Neural cell (in vitro differentiated cells): ENCODE measurements around the gene FAM20B. TPM values are rescaled to one million over a fixed set of nuclear protein-coding genes. Genes with fewer than 3 reads are reported as not detected.

ENCODE experiments used
- H2AFZ ChIP-seq: fragments of 200-600, 300-800 bp; sonication (generic), shearing (Covaris generic); 2 replicates; pipeline ENCODE4 v1.6.0; 2014; ENCODE audit warnings: low read depth, mild to moderate bottlenecking, antibody characterized with exemption, low read length, moderate library complexity
- H3F3A ChIP-seq: fragments of 200-600 bp; shearing (Covaris generic); 2 replicates; pipeline ENCODE4 v1.6.1; 2016; ENCODE audit warnings: mild to moderate bottlenecking, moderate library complexity, mixed read lengths, antibody characterized with exemption, low read length; ENCODE audit not compliant: insufficient read depth, poor library complexity, severe bottlenecking
- H3K27ac ChIP-seq: fragments of 200-600, 300-800 bp; sonication (generic), shearing (Covaris generic); 2 replicates; pipeline ENCODE4 v1.5.1; 2014; ENCODE audit warnings: mild to moderate bottlenecking, low read length, moderate library complexity
- H3K27me3 ChIP-seq: fragments of 300-800, 200-600 bp; sonication (generic), shearing (Covaris generic); 2 replicates; pipeline ENCODE4 v1.6.0; 2014; ENCODE audit warnings: mild to moderate bottlenecking, low read depth, low read length, moderate library complexity; ENCODE audit not compliant: insufficient read depth
- H3K36me3 ChIP-seq: fragments of 300-800, 200-600 bp; sonication (generic), shearing (Covaris generic); 2 replicates; pipeline ENCODE4 v1.5.1; 2014; ENCODE audit warnings: mild to moderate bottlenecking, antibody characterized with exemption, low read length, moderate library complexity; ENCODE audit not compliant: insufficient read depth
- H3K4me2 ChIP-seq: fragments of 300-800, 200-600 bp; sonication (generic), shearing (Covaris generic); 2 replicates; pipeline ENCODE4 v1.6.0; 2014; ENCODE audit warnings: mild to moderate bottlenecking, low read length
- H3K4me3 ChIP-seq: fragments of 300-800, 200-600 bp; sonication (generic), shearing (Covaris generic); 2 replicates; pipeline ENCODE4 v1.5.1; 2014; ENCODE audit warnings: mild to moderate bottlenecking, low read length, moderate library complexity
- H3K79me2 ChIP-seq: fragments of 200-600 bp; shearing (Covaris generic); replicated peaks from 2 replicates; pipeline ENCODE4 v1.6.0; 2014; ENCODE audit warnings: mild to moderate bottlenecking, low read length, moderate library complexity; ENCODE audit not compliant: insufficient read depth
- H3K9ac ChIP-seq: fragments of 300-800, 200-600 bp; sonication (generic), shearing (Covaris generic); 2 replicates; pipeline ENCODE4 v1.6.1; 2016; ENCODE audit warnings: mild to moderate bottlenecking, low read length, mixed read lengths
- H3K9me2 ChIP-seq: fragments of 200-600 bp; shearing (Covaris generic); 2 replicates; pipeline ENCODE4 v1.6.1; 2016; ENCODE audit warnings: mild to moderate bottlenecking, low read length, mixed read lengths; ENCODE audit not compliant: insufficient read depth
- H3K9me3 ChIP-seq: fragments of 200-600, 300-800 bp; sonication (generic), shearing (Covaris generic); 2 replicates; pipeline ENCODE4 v1.6.1; 2016; ENCODE audit warnings: mild to moderate bottlenecking, mixed run types, low read length, moderate library complexity, mixed read lengths
- H4K20me1 ChIP-seq: fragments of 200-600 bp; shearing (Covaris generic); 2 replicates; pipeline ENCODE4 v1.6.1; 2016; ENCODE audit warnings: mild to moderate bottlenecking, mixed run types; ENCODE audit not compliant: insufficient read depth
- CTCF ChIP-seq: fragments of 450-650 bp; IDR thresholded peaks from 2 replicates; pipeline ENCODE4 v1.5.1; 2014; ENCODE audit warnings: antibody characterized with exemption, mild to moderate bottlenecking, moderate library complexity; ENCODE audit not compliant: poor library complexity, severe bottlenecking
- EP300 ChIP-seq: fragments of 450-650 bp; conservative IDR thresholded peaks from 2 replicates; pipeline ENCODE4 v1.6.1; 2014; ENCODE audit warnings: antibody characterized with exemption, mild to moderate bottlenecking, moderate library complexity; ENCODE audit not compliant: poor library complexity, severe bottlenecking
- EZH2 ChIP-seq: fragments of 200-600, 300-800 bp; shearing (Covaris generic), sonication (generic); IDR thresholded peaks from 2 replicates; pipeline ENCODE4 v1.6.1; 2014; ENCODE audit warnings: antibody characterized with exemption, low read length, borderline replicate concordance, mild to moderate bottlenecking; ENCODE audit not compliant: insufficient read depth, poor library complexity, severe bottlenecking
- MXI1 ChIP-seq: fragments of 450-650 bp; conservative IDR thresholded peaks from 2 replicates; pipeline ENCODE4 v1.6.1; 2014; ENCODE audit warnings: antibody characterized with exemption, mild to moderate bottlenecking; ENCODE audit not compliant: poor library complexity, severe bottlenecking
- POLR2AphosphoS5 ChIP-seq: IDR thresholded peaks from 2 replicates; pipeline ENCODE4 v1.6.1; 2012
- RAD21 ChIP-seq: fragments of 450-650 bp; conservative IDR thresholded peaks from 2 replicates; pipeline ENCODE4 v1.6.1; 2014; ENCODE audit warnings: antibody characterized with exemption, mild to moderate bottlenecking, moderate library complexity
- REST ChIP-seq: IDR thresholded peaks from 2 replicates; pipeline ENCODE4 v1.6.1; 2012; ENCODE audit warnings: borderline replicate concordance
- SMC3 ChIP-seq: fragments of 450-650 bp; conservative IDR thresholded peaks from 2 replicates; pipeline ENCODE4 v1.6.1; 2014; ENCODE audit warnings: antibody characterized with exemption, mild to moderate bottlenecking, moderate library complexity; ENCODE audit not compliant: poor library complexity
- TAF1 ChIP-seq: IDR thresholded peaks from 2 replicates; pipeline ENCODE4 v1.6.1; 2012; ENCODE audit warnings: low read depth
- polyA plus RNA-seq: library from polyadenylated mRNA; depleted of rRNA; stranded (reverse); fragments of >200 nt; gene quantifications from 2 replicates; pipeline ENCODE4 v1.2.3, GENCODE V29; 2014

FAM20B gene
- polyA plus RNA-seq, 1 donor from 2014 or later = 25.1 TPM

GRCh38 chr1:179108644-179109043 is 83.0 kb downstream of the FAM20B start:
- H3K27ac ChIP-seq = no peak overlapping the region
- no peak overlapping the region for H3K9ac ChIP-seq
- H3K9me2 ChIP-seq = no peaks in the 10 kb centered on the region
- no peak for TF ChIP-seq TAF1
- no peak for TF ChIP-seq POLR2AphosphoS5
- no peak for TF ChIP-seq SMC3
- TF ChIP-seq REST = no peak
- no peak for TF ChIP-seq CTCF
- TF ChIP-seq EZH2 = no peak
- no peak for TF ChIP-seq EP300
- TF ChIP-seq MXI1 = no peak
- no peak for TF ChIP-seq RAD21
- H3K4me3 ChIP-seq = no peak overlapping the region
- no peaks in the 10 kb centered on the region for H4K20me1 ChIP-seq
- H3K4me2 ChIP-seq = no peak overlapping the region
- H3K27me3 ChIP-seq = no peaks in the 10 kb centered on the region
- H2AFZ ChIP-seq = no peak overlapping the region
- H3K36me3 ChIP-seq = peaks cover 5% of the 10 kb centered on the region
- no peaks in the 10 kb centered on the region for H3K9me3 ChIP-seq
- no peaks in the 10 kb centered on the region for H3F3A ChIP-seq
- H3K79me2 ChIP-seq = no peaks in the 10 kb centered on the region

GRCh38 chr1:179115181-179115580 is 89.5 kb downstream of the FAM20B start:
- H3K9me2 ChIP-seq = no peaks in the 10 kb centered on the region
- H3K36me3 ChIP-seq = peaks cover 5% of the 10 kb centered on the region
- H3F3A ChIP-seq = no peaks in the 10 kb centered on the region
- TF ChIP-seq SMC3 (no peak), REST (no peak)
- H3K27ac ChIP-seq = no peak overlapping the region
- H2AFZ ChIP-seq = no peak overlapping the region
- H3K9me3 ChIP-seq = no peaks in the 10 kb centered on the region
- no peaks in the 10 kb centered on the region for H3K27me3 ChIP-seq
- H3K79me2 ChIP-seq = no peaks in the 10 kb centered on the region
- no peak overlapping the region for H3K4me3 ChIP-seq
- no peak overlapping the region for H3K4me2 ChIP-seq
- no peak overlapping the region for H3K9ac ChIP-seq
- H4K20me1 ChIP-seq = no peaks in the 10 kb centered on the region
